Loucy (cell line): ENCODE results near the gene ATG2A.

Experiments
- H2AFZ ChIP-seq: fragments of 200-600 bp; sonication (generic); 2 replicates; pipeline ENCODE4 v1.6.0; 2016; ENCODE audit warnings: antibody characterized with exemption, mild to moderate bottlenecking, low read length, moderate library complexity
- H3F3A ChIP-seq: fragments of 200-600 bp; 2 replicates; pipeline ENCODE4 v1.6.0; 2016; ENCODE audit warnings: antibody characterized with exemption, low read depth, mild to moderate bottlenecking
- H3K27me3 ChIP-seq: fragments of 200-600 bp; sonication (generic); 2 replicates; pipeline ENCODE4 v1.6.1; 2014; ENCODE audit warnings: low read length, mild to moderate bottlenecking; ENCODE audit not compliant: insufficient read depth, poor library complexity, severe bottlenecking
- H3K36me3 ChIP-seq: fragments of 200-600 bp; sonication (generic); 2 replicates; pipeline ENCODE4 v1.6.1; 2016; ENCODE audit warnings: low read length; ENCODE audit not compliant: insufficient read depth
- H3K4me1 ChIP-seq: fragments of 200-600 bp; sonication (generic); 2 replicates; pipeline ENCODE4 v1.5.1; 2014; ENCODE audit warnings: low read length, mild to moderate bottlenecking; ENCODE audit not compliant: insufficient read depth, poor library complexity, severe bottlenecking
- H3K4me2 ChIP-seq: fragments of 200-600 bp; sonication (generic); 2 replicates; pipeline ENCODE4 v1.6.0; 2014; ENCODE audit warnings: antibody characterized with exemption, low read length, low read depth, mild to moderate bottlenecking; ENCODE audit not compliant: poor library complexity, severe bottlenecking
- H3K4me3 ChIP-seq: fragments of 200-600 bp; sonication (generic); 2 replicates; pipeline ENCODE4 v1.5.1; 2014; ENCODE audit warnings: low read length, mild to moderate bottlenecking, mixed read lengths; ENCODE audit not compliant: poor library complexity, severe bottlenecking
- H3K79me2 ChIP-seq: fragments of 200-600 bp; sonication (generic); 2 replicates; pipeline ENCODE4 v1.6.1; 2014; ENCODE audit warnings: low read length; ENCODE audit not compliant: insufficient read depth
- H3K9ac ChIP-seq: fragments of 200-600 bp; sonication (generic); 2 replicates; pipeline ENCODE4 v1.6.0; 2014; ENCODE audit warnings: mild to moderate bottlenecking, low read depth, low read length, moderate library complexity; ENCODE audit not compliant: poor library complexity, severe bottlenecking
- H3K9me2 ChIP-seq: fragments of 200-600 bp; sonication (generic); replicated peaks from 2 replicates; pipeline ENCODE4 v1.6.1; 2016; ENCODE audit warnings: low read depth, low read length, mixed read lengths
- H3K9me3 ChIP-seq: fragments of 200-600 bp; sonication (generic); 2 replicates; pipeline ENCODE4 v1.6.1; 2014; ENCODE audit warnings: mild to moderate bottlenecking, antibody characterized with exemption, low read length, low read depth; ENCODE audit not compliant: insufficient read depth
- H4K20me1 ChIP-seq: fragments of 200-600 bp; sonication (generic); 2 replicates; pipeline ENCODE4 v1.6.0; 2014; ENCODE audit warnings: antibody characterized with exemption, low read length, mild to moderate bottlenecking; ENCODE audit not compliant: insufficient read depth, poor library complexity, severe bottlenecking
- EZH2phosphoT487 ChIP-seq: fragments of 200-600 bp; IDR thresholded peaks from 2 replicates; pipeline ENCODE4 v1.6.1; 2018; ENCODE audit warnings: antibody characterized with exemption, mild to moderate bottlenecking, moderate library complexity, borderline replicate concordance
- TF ChIP-seq, protein P1 (sequence below): fragments of 200-600 bp; sonication (generic); conservative IDR thresholded peaks from 2 replicates; pipeline ENCODE4 v1.5.1; 2014; ENCODE audit warnings: mild to moderate bottlenecking, antibody characterized with exemption, low read length

The ATG2A gene

DNA sequence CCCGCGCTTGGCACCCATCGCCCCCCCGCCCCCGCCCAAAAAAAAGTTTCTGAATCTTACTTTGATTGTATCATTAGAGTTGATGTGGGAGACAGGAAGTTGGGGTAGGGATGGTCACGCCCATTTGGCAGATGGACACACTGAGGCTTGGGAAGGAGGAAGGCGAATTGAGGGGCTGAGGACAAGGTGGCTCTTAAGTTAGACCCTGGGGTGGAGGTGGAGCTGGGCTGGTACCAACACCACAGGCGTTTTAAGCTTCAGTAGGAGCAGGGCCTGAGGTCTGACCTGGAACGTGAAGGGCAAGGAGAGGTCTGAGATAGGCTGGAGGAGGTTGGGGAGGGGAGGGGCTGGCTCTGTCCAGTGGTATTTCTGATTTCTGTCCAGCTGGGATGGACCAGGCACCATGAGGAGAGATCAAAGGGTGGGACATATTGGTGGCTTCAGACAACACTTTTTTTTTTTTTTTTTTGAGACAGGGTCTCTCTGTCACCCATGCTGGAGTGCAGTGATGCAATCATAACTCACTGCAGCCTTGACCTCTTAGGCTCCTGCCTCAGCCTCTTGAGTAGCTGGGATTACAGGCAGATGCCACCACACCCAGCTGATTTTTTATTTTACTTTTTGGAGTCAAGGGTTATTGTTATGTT, 71.8 kb downstream of the ATG2A start:
- peaks cover 8% of the 10 kb centered on the region for H3K4me1 ChIP-seq
- H3K9me3 ChIP-seq = no peaks in the 10 kb centered on the region
- no peaks in the 10 kb centered on the region for H3K9me2 ChIP-seq
- TF ChIP-seq, protein P1, sequence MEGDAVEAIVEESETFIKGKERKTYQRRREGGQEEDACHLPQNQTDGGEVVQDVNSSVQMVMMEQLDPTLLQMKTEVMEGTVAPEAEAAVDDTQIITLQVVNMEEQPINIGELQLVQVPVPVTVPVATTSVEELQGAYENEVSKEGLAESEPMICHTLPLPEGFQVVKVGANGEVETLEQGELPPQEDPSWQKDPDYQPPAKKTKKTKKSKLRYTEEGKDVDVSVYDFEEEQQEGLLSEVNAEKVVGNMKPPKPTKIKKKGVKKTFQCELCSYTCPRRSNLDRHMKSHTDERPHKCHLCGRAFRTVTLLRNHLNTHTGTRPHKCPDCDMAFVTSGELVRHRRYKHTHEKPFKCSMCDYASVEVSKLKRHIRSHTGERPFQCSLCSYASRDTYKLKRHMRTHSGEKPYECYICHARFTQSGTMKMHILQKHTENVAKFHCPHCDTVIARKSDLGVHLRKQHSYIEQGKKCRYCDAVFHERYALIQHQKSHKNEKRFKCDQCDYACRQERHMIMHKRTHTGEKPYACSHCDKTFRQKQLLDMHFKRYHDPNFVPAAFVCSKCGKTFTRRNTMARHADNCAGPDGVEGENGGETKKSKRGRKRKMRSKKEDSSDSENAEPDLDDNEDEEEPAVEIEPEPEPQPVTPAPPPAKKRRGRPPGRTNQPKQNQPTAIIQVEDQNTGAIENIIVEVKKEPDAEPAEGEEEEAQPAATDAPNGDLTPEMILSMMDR = no peak
- no peak for TF ChIP-seq EZH2phosphoT487
- H3K9ac ChIP-seq = no peak overlapping the region
- no peaks in the 10 kb centered on the region for H3F3A ChIP-seq
- H2AFZ ChIP-seq = peak overlapping the region; percentile 45; the same call in 1 of the 2 replicates
- no peaks in the 10 kb centered on the region for H3K27me3 ChIP-seq
- no peaks in the 10 kb centered on the region for H4K20me1 ChIP-seq
- peak overlapping the region; percentile 44 for H3K4me2 ChIP-seq
- no peaks in the 10 kb centered on the region for H3K79me2 ChIP-seq
- no peaks in the 10 kb centered on the region for H3K36me3 ChIP-seq
- H3K4me3 ChIP-seq = peak overlapping the region; percentile 63
